GM18502 (cell line): Measurements from ENCODE around the gene ALDH9A1.

Source experiments
- ATAC-seq: cut with Tn5 transposase; IDR thresholded peaks from one replicate; pipeline ENCODE4 v1.9.1; 2021; ENCODE audit warnings: mild to moderate bottlenecking; ENCODE audit not compliant: unreplicated experiment, poor library complexity

The ALDH9A1 gene

DNA sequence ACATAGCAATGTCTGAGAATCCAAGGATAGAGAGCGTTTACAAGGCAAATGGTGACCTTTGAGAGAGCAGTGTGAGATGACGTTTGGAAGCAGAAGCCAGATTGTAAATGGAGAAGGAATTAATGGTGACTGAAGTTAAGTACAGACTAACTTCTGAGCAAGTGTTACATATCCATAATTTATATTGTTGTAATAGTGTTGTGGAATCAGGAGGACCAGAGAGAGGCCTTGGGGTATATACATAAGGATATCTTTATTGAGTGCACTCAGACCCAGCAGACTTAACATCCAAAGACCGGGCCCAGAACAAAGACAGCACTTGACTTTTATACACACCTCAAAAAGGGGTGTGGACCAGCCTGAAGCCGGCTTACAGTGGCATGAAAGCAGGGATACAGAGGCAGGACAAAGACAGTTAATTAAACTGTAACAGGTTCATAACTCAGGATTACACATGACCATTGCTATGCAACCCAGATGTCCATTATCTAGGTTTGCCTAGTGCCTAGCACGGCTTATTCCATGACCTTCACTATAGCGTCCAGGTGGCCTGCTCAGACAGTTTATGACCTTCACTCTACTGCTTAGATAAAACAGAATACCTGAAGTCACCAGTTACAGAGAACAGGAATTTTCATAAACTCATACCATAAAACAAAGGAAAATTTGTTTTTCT lies 70.1 kb downstream of the ALDH9A1 start:
- ATAC-seq: no peak

DNA sequence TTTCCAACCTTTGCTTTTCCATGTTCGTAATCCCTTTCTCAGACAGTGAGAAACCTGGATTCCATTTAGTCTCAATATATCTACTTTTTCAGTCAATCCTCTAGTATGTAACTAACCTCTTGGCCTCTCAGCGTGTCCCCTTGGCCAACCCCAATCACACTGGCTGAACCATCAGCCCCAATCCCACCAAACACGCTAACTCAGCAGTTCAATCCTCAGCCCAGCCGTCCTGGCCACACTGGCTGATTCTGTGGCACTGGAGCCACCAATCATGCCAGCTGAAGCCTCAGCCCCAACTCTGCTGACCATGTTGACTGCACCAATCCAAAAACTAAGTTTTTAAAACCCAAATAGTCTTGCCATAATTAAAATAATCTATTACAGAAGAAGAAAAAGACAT lies 73.9 kb downstream of the ALDH9A1 start:
- ATAC-seq: no peak

DNA sequence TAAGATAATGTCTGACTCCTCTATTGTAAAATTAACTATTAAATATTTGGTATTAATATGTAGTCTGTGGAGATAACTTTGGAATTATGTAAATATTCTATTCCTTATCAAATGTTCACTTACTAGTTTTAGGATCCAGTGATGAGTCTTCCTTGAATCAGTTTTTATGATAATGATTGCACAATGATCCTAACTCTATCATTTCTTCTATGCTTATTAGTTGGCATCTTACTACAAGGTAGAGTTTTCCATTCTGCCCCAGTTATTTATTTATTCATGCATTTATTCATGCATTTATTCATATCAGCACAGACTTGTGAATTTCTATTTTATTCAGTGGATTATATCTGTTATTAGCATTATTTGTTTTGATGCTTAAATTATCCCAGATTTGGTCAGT lies 74.7 kb downstream of the ALDH9A1 start:
- no peak for ATAC-seq

DNA sequence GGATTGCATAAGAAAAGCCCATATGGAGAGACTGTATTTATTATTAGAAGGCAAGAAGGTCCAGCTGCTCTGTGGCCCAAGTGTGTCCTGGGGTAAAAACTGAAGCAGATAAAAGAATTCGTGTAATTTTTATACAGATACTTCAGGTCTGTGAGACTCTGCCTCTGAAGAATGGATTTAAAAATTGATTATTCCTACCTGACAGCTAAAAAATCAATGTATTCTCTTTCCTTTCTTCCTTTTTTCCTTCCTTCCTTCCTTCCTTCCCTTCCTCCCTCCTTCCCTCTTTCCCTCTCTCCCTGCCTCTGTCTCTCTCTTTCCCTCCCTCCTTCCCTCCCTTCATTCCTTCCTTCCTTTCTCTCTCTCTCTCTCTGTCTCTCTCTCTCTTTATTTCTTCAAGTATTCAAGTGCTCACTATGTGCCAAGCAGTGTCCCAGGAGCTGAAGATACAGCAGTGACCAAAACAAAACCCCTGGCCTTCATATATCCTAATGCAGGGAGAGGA lies 78.7 kb downstream of the ALDH9A1 start:
- no peak for ATAC-seq

DNA sequence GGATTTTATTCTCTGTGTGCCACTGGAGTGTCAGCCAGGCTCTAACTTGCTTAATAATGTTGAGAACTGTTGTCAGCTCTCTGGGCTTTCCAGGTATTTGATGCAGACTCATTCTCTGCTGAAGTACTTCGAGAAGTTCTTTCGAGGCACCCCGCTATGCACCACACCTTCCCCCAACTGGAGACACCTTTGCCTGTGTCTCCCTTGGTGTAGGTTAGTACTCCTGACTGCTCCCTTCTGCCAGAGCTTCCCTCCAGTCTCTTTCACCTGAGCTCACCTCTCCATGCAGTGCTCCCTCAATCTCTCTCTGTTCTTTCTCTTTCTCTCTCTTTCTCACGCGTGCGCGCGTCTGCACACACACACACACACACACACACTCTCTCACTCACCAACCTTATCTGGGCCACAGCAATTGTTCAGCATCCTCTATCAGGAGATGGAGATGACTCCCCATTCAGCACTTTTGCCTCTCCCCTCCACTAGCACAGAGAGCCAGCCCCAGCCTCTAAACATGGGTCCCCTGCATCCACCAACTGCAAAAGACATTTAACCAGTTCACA lies 81.3 kb downstream of the ALDH9A1 start:
- no peak for ATAC-seq

DNA sequence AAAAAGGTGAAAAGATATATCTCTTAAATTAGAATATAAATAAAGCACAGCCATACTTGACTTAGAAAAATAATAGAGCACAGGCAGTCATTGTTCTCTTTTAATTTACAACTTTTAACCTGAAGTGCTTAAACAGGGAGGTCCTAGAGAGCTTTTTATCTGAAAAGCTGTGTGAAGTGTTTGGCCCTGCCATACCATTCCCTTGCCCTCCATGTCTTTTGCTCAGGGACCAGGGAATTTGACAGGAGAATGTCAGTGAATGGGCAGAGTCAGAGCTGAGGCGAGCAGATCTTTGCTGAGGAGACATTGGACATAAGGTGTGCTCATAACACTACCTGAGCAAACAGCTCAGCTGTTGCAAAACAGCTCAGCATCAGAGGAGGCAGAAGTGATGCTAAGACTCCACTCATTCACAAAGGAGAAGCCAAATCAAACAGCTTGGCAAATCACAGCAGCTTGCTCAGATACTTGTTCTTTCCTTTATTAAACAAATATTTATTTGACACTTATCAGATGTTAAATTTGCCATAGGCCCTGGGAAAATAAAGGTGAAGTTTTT lies 82.2 kb downstream of the ALDH9A1 start:
- no peak for ATAC-seq
